K562 (cell line): Measurements from ENCODE around the gene ZNF646. TPM values are rescaled to one million over a fixed set of nuclear protein-coding genes. Genes with fewer than 3 reads are reported as not detected.

ENCODE experiments used
- E2F6 ChIP-seq, 2 experiments: IDR thresholded peaks; 2 replicates each; pipeline ENCODE4 v1.6.1; 2011; ENCODE audit warnings: borderline replicate concordance in 1 of 2, control low read depth in 1 of 2, low read depth in 1 of 2, low read length in 1 of 2, mild to moderate bottlenecking in 1 of 2, mixed read lengths in 1 of 2, moderate library complexity in 1 of 2; ENCODE audit not compliant: insufficient read depth in 1 of 2, insufficient read length in 1 of 2, poor library complexity in 1 of 2, severe bottlenecking in 1 of 2; ENCODE audit errors: extremely low read depth in 1 of 2
- HCFC1 ChIP-seq: IDR thresholded peaks from 2 replicates; pipeline ENCODE4 v1.6.1; 2012; ENCODE audit warnings: low read depth, low read length, improper control_type of control experiment
- IFI16 ChIP-seq: fragments of 250-450 bp; sonication (Bioruptor Pico); IDR thresholded peaks from 2 replicates; pipeline ENCODE4 v2.1.2; 2022; ENCODE audit warnings: mild to moderate bottlenecking, inconsistent platforms
- JUND ChIP-seq, 2 experiments: IDR thresholded peaks; 2 replicates in 1 of 2; 3 replicates in 1 of 2; pipeline ENCODE4 v1.6.1; 2011; ENCODE audit warnings: borderline replicate concordance in 2 of 2, low read depth in 2 of 2, low read length in 2 of 2, improper control_type of control experiment in 1 of 2, missing biosample characterization in 1 of 2, missing genetic modification characterization in 1 of 2, missing genetic modification reagents in 1 of 2
- KLF16 ChIP-seq: IDR thresholded peaks from 2 replicates; pipeline ENCODE4 v1.6.1; 2016; ENCODE audit warnings: antibody characterized with exemption
- MTF1 ChIP-seq: fragments of 250-450 bp; sonication (Bioruptor Pico); IDR thresholded peaks from 2 replicates; pipeline ENCODE4 v1.9.0; 2021; ENCODE audit warnings: moderate library complexity, mild to moderate bottlenecking, inconsistent platforms, borderline replicate concordance
- NFIC ChIP-seq: fragments of 450-650 bp; IDR thresholded peaks from 2 replicates; pipeline ENCODE4 v1.6.1; 2017; ENCODE audit warnings: mild to moderate bottlenecking, inconsistent platforms
- NR2F6 ChIP-seq: fragments of 450-650 bp; formaldehyde crosslinking; IDR thresholded peaks from 2 replicates; pipeline ENCODE4 v1.4.0; 2020; ENCODE audit warnings: mild to moderate bottlenecking
- NR3C1 ChIP-seq: sonication (generic); formaldehyde crosslinking; IDR thresholded peaks from 2 replicates; pipeline ENCODE4 v1.8.1; 2022; ENCODE audit warnings: missing genetic modification reagents
- PATZ1 ChIP-seq: fragments of 250-450 bp; sonication (Bioruptor Pico); IDR thresholded peaks from 2 replicates; pipeline ENCODE4 v1.5.0; 2020; ENCODE audit warnings: mild to moderate bottlenecking, borderline replicate concordance
- PHB2 ChIP-seq: fragments of 450-650 bp; IDR thresholded peaks from 2 replicates; pipeline ENCODE4 v1.6.1; 2017; ENCODE audit warnings: low read depth
- RFX7 ChIP-seq: fragments of 250-450 bp; sonication (Bioruptor Pico); IDR thresholded peaks from 2 replicates; pipeline ENCODE4 v1.5.1; 2021; ENCODE audit warnings: mild to moderate bottlenecking
- RHOXF2B ChIP-seq: fragments of 250-450 bp; sonication (Bioruptor Pico); conservative IDR thresholded peaks from 2 replicates; pipeline ENCODE4 v1.5.1; 2021
- SLC30A9 ChIP-seq: fragments of 250-450 bp; sonication (Bioruptor Pico); IDR thresholded peaks from 2 replicates; pipeline ENCODE4 v1.8.0; 2022; ENCODE audit warnings: mild to moderate bottlenecking, moderate library complexity
- SREBF1 ChIP-seq: fragments of 150-350 bp; IDR thresholded peaks from 2 replicates; pipeline ENCODE4 v1.6.1; 2014; ENCODE audit warnings: antibody characterized with exemption, low read depth, low read length, borderline replicate concordance
- TGIF2 ChIP-seq: sonication (generic); formaldehyde crosslinking; IDR thresholded peaks from 2 replicates; pipeline ENCODE4 v1.8.1; 2022; ENCODE audit warnings: mild to moderate bottlenecking, missing genetic modification reagents, moderate library complexity
- TRIM24 ChIP-seq, 2 experiments: fragments of 450-650 bp; IDR thresholded peaks; 2 replicates each; pipeline ENCODE4 v1.6.1; 2016
- ZNF253 ChIP-seq: fragments of 250-450 bp; sonication (Bioruptor Pico); conservative IDR thresholded peaks from 2 replicates; pipeline ENCODE4 v1.6.1; 2021; ENCODE audit warnings: mild to moderate bottlenecking
- ZNF696 ChIP-seq: fragments of 250-450 bp; sonication (Bioruptor Pico); conservative IDR thresholded peaks from 2 replicates; pipeline ENCODE4 v1.4.0; 2020; ENCODE audit warnings: mild to moderate bottlenecking, moderate library complexity
- polyA plus RNA-seq, 8 experiments: library from polyadenylated mRNA; depleted of rRNA in 4 of 8; stranded (reverse) in 5 of 8; unstranded in 3 of 8; fragments of >200 nt; fragmentation: Nextera tagmentation in 2 of 8; fragmentation: Illumina TruSeq in 1 of 8; extraction: Ambion mirVana in 2 of 8; extraction: Trizol in 1 of 8; gene quantifications; 2 replicates each; pipeline versions ENCODE4 v1.2.1 to v1.2.3, GENCODE V29; 2011 to 2014; ENCODE audit warnings: inconsistent platforms in 1 of 8, missing spikeins in 1 of 8
- total RNA-seq, 7 experiments: library from RNA; depleted of rRNA in 6 of 7; stranded (reverse); fragments of >200 nt in 6 of 7; fragmentation: Illumina TruSeq in 2 of 7; extraction: Trizol in 2 of 7; gene quantifications; 2 replicates each; pipeline versions ENCODE4 v1.2.1 to v1.2.3, GENCODE V29; 2011 to 2021; ENCODE audit warnings: low replicate concordance in 1 of 7
- TF ChIP-seq, protein P1 (sequence below): fragments of 250-450 bp; sonication (Bioruptor Pico); IDR thresholded peaks from 2 replicates; pipeline ENCODE4 v1.8.0; 2021; ENCODE audit warnings: borderline replicate concordance, mild to moderate bottlenecking, moderate library complexity; ENCODE audit not compliant: poor library complexity, severe bottlenecking
- TF ChIP-seq, protein P2 (sequence below): fragments of 450-650 bp; IDR thresholded peaks from 2 replicates; pipeline ENCODE4 v1.6.1; 2016; ENCODE audit warnings: low read depth, mild to moderate bottlenecking, moderate library complexity
- TF ChIP-seq, protein P3 (sequence below): fragments of 250-450 bp; sonication (Bioruptor Pico); IDR thresholded peaks from 2 replicates; pipeline ENCODE4 v1.4.0; 2020

The ZNF646 gene
- total and polyA plus RNA-seq, 9 of the 15 experiments (the other 6 are each of a cell fraction or from before 2014, with no cell fraction given), result 0.08 to 20.6 (median 8.0) TPM

DNA sequence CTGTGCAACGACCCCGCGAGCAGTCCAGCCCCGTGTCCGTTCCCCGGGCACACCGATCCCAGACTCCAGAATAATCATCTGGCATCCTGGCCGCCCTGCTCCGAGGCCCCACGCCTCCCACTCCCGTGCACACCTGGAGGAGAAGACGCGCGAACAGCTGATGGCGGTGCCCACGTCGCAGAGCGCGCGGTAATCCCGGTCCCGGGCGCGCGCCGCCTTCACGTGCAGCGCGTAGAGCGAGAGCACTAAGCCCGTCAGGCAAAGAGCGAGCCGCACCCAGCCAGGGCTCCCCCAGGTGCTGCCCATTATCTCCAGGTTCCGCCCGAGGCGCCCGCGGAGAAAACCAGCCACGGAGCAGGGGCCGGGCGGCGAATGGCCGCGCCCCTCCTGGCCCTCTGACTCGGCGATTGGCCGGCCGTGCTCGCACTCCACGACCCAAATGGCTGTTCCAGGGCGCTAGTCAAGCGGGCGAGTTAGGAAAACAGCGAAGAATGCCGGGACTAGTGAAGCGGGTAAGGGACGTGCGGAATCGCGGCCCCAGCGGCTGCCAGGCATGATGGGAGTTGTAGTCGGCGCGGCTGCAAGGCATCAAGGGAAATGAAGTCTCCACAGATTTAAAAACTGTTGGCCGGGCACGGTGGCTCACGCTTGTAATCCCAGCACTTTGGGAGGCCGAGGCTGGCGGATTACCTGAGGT, 20.4 kb downstream of the ZNF646 start, which contains the start of gene VKORC1 (continued):
- TF ChIP-seq E2F6 (IDR thresholded peaks at IDR 0.05; ENCODE audit: borderline replicate concordance in 1 of 2, extremely low read depth in 1 of 2, insufficient read depth in 1 of 2, insufficient read length in 1 of 2, low read depth in 1 of 2, low read length in 1 of 2, poor library complexity in 1 of 2, severe bottlenecking in 1 of 2) (peak; percentile 76 to 87), ZNF253 (CRISPR knock-in tag) (no peak), MTF1 (no peak), PHB2 (no peak), NFIC (no peak), IFI16 (CRISPR knock-in tag) (no peak), NR3C1 (CRISPR knock-in tag) (no peak), NR2F6 (no peak), HCFC1 (peak; percentile 92), RFX7 (CRISPR knock-in tag) (no peak), SLC30A9 (CRISPR knock-in tag) (no peak), SREBF1 (no peak), PATZ1 (CRISPR knock-in tag) (no peak), JUND (IDR thresholded peaks at IDR 0.05; ENCODE audit: borderline replicate concordance, low read depth, low read length) (peak; percentile 62), JUND (tag; IDR thresholded peaks at IDR 0.05; ENCODE audit: borderline replicate concordance, low read depth, low read length) (no peak; the same call in 2 of the 3 replicates), RHOXF2B (no peak), TGIF2 (CRISPR knock-in tag) (no peak), ZNF696 (CRISPR knock-in tag) (no peak), TRIM24 (IDR thresholded peaks at IDR 0.05) (no peak), KLF16 (no peak)
- TF ChIP-seq, protein P1, sequence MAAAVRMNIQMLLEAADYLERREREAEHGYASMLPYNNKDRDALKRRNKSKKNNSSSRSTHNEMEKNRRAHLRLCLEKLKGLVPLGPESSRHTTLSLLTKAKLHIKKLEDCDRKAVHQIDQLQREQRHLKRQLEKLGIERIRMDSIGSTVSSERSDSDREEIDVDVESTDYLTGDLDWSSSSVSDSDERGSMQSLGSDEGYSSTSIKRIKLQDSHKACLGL (CRISPR knock-in tag), result no peak
- TF ChIP-seq, protein P2, sequence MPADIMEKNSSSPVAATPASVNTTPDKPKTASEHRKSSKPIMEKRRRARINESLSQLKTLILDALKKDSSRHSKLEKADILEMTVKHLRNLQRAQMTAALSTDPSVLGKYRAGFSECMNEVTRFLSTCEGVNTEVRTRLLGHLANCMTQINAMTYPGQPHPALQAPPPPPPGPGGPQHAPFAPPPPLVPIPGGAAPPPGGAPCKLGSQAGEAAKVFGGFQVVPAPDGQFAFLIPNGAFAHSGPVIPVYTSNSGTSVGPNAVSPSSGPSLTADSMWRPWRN, result no peak
- TF ChIP-seq, protein P3, sequence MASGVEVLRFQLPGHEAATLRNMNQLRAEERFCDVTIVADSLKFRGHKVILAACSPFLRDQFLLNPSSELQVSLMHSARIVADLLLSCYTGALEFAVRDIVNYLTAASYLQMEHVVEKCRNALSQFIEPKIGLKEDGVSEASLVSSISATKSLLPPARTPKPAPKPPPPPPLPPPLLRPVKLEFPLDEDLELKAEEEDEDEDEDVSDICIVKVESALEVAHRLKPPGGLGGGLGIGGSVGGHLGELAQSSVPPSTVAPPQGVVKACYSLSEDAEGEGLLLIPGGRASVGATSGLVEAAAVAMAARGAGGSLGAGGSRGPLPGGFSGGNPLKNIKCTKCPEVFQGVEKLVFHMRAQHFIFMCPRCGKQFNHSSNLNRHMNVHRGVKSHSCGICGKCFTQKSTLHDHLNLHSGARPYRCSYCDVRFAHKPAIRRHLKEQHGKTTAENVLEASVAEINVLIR, result no peak
